Fibroblast of lung (primary cell): Measurements from ENCODE around the gene SLC33A1.

Experiments used
- CTCF ChIP-seq, 2 donors: IDR thresholded peaks in 1 of 2; conservative IDR thresholded peaks in 1 of 2; 1 replicate in 1 of 2; 2 replicates in 1 of 2; pipeline ENCODE4 v1.5.1; 2011 to 2012; ENCODE audit warnings: low read length in 2 of 2, control low read depth in 1 of 2, inconsistent platforms in 1 of 2, low read depth in 1 of 2, mild to moderate bottlenecking in 1 of 2
- EZH2 ChIP-seq: IDR thresholded peaks from 2 replicates; pipeline ENCODE4 v1.5.1; 2012; ENCODE audit warnings: low read length, control low read depth, mild to moderate bottlenecking; ENCODE audit errors: missing control alignments

GRCh38 chr3:155870945-155871745, 16.9 kb upstream of the SLC33A1 start:
- TF ChIP-seq EZH2 (no peak), CTCF (conservative IDR thresholded peaks at IDR 0.05 in 1 of 2, IDR thresholded peaks at IDR 0.05 in 1 of 2; ENCODE audit: low read depth in 1 of 2, low read length in 2 of 2) (no peak)
